ENCODE data around the gene LENG8.
A peak's percentile ranks its signal among the peaks of the same experiment; 100 is the strongest.

The LENG8 gene

DNA sequence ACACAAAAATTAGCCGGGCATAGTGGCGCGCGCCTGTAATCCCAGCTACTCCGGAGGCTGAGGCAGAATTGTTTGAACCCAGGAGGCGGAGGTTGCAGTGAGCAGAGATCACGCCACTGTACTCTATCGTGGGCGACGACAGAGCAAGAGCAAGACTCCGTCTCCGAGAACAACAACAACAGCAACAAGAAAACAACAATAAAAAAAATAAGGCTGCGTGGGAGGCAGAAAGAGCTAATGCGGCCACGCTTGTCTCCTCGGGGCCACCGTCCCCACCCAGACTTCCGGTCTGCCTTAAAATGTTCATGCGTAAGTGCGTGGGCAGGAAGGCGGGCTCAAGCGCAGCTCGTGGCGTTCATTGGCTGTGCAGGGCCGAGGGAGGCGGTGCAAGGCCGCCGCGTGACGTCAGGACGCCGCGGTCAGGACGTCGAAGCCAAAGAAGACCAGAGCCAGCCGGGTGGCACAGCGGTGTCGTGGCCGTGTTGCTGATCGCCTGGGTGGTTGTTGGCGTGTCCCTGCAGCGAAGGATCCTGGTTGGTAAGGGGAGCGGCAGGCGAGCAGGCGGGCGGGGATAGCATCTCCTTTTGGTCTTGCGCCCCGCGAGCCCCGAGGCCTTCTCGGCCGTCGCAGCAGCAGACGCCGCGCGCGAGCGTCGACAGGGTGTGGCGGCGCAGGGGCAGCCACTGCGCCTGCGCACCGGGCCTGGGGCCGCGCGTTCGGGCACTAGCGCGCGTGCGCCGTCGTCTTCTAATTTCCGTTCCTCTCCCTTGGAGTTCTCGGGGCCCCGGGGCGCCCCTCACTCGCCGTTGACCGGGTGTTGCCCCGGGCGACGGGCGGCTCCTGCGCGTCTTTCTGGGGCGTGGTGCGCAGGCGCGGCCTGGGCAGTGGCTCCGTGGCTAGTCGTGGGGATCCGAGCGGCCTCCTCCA lies at the start of gene LENG8:
TSS of gene LENG8 (plus strand) at position 426 of the 927 bp plus-strand sequence. CDS start 2,146 bp downstream, outside the sequence.
- DNase-seq (ENCODE audit: low read depth, low spot score), result peak; percentile 99

DNA sequence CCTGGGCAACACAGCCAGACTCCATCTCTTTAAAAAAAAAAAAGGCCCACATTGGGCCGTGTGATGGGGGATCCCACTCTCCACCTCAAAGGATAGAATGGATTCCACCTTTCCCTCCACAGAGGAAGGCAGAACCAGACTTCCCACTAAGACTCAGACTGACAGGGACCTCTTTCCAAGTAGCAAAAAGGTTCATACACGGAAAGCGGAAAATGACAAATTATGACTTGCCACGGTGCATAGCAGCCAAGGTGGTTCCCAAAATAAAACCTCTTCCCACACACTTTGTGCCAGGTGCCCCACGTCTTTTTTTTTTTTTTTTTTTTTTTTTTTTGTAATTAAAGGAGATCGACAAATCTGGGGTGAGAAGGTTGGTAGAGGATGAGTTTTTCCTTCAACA lies 48.1 kb upstream of the LENG8 start:
- DNase-seq (ENCODE audit: low read depth, low spot score), result no peak

DNA sequence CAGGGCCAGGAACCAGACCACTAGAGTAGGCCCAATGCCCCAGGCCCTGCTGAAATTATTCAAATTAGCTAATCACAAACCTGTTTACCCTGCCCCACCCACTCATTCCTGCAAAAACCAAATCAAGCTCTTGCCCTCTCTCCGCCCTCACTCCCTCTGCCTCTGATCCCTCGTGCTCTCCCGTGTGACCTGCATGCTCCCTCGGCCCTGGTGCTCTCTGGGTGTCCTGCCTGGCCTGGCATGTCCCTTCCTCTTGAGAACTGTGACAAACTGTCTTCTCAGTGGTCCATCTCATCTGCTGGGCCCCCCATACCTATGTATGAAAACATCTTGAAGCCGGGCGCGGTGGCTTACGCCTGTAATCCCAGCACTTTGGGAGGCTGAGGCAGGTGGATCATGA lies 45.9 kb upstream of the LENG8 start:
- no peak for DNase-seq (ENCODE audit: low read depth, low spot score)

DNA sequence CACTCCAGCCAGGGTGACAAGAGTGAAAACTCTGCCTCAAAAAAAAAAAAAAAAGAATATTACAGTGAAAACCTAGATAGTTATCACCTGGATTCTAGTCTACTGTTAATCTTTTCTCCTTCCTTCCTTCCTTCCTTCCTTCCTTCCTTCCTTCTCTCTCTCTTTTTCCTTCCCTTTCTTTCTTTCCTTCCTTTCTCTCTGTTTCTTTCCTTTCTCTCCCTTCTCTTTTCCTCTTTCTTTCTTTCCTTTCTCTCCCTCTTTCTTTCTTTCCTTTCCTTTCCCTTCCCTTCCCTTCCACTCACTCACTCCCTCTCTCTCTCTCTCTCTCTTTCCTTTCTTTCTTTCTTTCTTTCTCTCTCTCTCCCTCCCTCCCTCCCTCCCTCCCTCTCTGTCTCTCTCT lies 43.4 kb upstream of the LENG8 start:
- DNase-seq (ENCODE audit: low read depth, low spot score), result no peak

DNA sequence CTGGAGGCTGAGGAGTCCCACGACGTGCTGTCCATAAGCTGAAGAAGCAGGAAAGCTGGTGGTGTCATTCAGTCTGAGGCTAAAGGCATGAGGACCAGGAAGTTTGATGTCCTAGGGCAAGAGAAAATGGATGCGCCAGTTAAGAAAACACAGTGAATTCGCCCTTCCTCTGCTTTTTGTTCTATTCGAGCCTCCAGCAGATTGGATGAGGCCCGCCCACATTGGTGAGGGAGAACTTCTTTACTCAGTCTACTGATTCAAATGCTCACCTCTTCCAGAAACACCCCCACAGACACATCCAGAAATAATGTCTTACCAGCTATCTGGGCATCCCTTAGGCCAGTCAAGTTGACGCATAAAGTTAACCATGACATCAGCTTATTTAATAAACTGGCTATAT lies 41.2 kb upstream of the LENG8 start:
- DNase-seq (ENCODE audit: low read depth, low spot score), result no peak

DNA sequence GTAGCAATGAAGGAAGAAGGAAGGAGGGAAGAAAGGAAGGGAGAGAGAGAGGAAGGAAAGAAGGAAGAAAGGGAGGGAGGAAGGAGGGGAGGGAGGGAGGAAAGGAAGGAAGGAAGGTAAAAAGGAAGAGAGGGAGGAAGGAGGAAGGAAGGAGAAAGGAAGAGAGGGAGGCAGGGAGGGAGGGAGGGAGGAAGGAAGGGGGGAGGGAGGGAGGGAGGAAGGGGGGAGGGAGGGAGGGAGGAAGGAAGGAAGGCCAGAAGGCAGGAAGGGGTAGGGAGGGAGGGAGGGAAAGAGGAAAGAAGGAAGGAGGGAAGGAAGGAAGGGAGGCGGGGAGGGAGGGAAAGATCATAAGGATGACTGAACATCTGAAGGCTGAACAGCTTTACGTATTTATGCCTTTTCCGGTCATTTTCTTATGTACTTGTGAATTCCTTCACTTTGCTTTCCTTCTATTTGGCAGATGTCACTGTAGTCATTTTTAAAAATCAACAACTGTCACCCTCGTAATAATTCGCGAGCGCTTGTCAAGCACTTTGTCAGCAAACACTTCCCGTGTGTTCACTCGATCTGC lies 40.5 kb upstream of the LENG8 start:
- DNase-seq (ENCODE audit: low read depth, low spot score), result no peak

DNA sequence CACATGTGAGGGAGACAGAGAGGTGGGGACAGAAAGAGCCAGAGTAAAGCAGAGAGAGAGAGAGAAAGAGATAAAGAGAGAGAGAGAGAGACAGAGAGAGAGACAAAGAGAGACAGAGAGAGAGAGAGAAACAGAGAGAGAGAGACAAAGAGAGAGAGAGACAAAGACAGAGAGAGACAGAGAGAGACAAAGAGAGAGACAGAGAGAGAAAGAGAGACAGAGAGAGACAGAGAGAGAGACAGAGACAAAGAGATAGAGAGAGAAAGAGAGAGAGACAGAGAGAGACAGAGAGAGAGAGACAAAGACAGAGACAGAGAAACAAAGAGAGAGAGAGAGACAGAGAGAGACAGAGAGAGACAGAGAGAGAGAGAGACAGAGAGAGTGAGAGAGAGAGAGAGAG lies 38.0 kb upstream of the LENG8 start:
- DNase-seq (ENCODE audit: low read depth, low spot score), result no peak

DNA sequence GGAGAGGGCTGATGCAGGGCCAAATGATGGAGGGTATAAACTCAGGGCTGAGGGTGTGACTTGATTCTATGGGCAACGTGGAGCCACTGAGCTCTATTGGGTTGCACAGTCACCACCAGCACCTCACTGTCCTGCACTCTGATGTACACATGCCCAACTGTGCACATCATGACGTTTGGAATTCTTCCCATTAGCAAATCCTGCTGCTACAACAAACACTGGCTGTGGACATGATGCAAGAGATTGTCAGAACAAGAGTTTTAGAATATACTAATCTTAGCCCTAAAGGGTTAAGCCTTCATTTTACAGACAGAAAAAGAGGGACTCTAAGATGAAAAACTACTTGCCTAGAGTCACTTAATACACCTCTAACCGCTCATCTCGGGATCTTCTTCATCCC lies 36.1 kb upstream of the LENG8 start:
- no peak for DNase-seq (ENCODE audit: low read depth, low spot score)

DNA sequence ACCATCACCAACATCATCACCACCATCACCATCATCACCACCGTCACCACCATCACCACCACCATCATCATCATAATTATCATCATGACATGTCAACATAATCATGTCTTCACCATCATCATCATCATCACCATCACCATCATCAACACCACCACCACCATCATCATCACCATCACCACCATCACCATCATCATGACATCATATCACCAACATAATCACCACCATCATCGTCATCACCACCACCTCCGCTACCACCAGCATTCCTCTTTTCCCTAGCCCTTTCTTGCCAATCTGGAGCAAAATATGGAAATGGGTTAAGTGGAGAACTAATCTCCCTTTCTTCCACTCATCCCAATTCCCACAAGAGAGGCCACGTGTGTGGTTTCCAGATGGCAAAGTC lies 34.8 kb upstream of the LENG8 start:
- DNase-seq (ENCODE audit: low read depth, low spot score), result no peak

DNA sequence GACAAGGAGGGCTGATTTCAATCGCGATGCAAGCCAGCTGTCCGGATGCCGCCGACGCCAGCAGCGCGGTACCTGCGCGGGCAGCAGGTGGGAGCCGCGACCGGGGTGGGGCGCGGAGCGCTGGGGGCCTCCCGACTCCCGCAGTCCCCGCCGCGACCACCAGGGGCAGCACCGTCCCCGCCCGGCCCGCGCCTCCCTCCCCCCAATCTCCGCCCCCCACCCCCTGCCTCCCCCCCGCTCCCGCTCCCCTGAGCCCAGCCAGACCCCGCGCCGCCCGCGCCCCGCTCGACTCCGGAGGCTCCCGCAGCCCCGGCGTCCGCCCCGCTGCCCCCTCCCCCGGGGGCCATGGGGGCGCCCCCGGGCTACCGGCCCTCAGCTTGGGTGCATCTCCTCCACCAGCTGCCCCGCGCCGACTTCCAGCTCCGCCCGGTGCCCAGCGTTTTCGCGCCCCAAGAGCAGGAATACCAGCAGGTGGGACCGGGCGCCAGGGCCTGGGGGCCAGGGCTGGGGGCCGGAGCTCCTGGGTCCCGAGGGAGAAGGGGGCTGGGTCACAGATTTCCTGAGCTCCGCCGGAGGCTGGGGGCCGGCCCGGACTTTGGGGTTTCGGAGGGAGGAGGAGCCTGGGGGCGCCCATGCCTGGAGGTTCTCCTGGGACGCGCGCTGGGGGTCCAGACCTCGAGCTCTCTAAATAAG lies 33.6 kb upstream of the LENG8 start, which contains the start of gene TTYH1:
TSS of gene TTYH1 (plus strand) at position 257 of the 693 bp plus-strand sequence. CDS start at position 346, 89 bp downstream.
- DNase-seq (ENCODE audit: low read depth, low spot score), result no peak

DNA sequence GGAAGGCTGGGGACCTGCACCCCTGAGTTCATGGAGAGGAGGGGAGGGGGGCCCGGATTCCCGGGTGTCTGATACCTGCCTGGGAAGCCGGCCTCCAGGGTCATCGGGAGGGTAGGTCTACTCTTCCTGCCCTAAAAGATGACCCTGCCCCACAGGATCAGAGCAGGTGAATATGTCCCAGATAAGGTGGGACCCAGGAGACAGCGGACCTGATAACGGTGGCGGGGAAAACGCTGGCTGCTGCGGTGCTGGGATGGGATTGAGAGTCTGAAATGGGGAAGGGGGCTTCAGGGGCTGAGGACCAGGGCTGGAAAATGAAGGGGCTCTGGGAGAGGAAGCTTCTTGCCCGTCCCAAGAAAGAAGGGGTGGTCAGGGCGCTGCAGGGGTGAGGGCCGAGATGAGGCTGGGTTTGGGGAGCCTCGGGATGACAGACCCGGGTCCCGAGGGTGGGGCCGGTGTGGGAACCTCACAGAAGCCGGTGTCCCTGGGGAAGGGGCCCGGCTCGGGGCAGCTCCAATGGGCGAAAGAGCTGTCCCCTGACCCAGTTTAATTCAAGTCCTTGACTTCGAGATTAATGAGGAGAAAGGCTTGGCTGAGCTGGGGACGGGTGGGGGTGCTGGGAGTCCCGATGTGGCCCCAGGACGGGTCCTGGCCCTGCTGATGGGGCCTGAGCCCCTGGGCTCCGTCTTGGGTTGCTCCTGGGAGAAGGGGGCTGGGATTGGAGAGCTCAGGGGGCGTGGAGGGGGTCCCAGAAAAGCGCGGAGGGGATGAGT lies 32.9 kb upstream of the LENG8 start:
- no peak for DNase-seq (ENCODE audit: low read depth, low spot score)

DNA sequence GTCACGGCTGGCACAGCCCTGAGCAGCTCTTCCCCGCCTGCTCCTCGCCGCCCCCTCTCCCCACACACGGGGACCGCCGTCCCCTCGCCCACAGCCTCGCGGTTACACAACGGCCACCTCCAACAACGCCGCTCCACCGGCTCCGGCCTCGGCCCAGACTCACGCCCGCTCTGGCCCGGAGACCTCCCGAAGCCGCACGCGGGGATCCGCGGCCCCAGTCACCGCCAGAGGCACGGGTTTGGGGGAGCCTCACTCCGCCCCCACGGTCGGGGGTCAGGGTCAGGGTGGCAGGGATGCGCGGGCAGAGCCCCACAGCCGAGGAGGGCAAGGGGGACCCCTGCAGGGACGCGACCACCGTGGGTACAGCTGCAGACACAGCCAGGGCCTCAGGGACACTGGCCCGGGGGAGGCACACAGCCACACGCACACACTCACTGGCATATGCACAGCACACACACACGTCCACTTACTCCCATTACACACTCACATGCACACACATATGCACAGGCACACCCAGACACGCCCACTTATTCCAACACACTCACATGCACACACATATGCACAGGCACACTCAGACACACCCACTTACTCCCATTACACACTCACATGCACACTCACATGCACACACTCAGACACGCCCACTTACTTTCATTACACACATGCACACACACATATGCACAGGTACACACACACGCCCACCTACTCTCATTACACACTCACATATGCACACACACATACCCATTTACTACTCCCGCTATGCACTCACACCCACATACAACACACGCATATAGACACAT lies 32.1 kb upstream of the LENG8 start:
- DNase-seq (ENCODE audit: low read depth, low spot score), result no peak

DNA sequence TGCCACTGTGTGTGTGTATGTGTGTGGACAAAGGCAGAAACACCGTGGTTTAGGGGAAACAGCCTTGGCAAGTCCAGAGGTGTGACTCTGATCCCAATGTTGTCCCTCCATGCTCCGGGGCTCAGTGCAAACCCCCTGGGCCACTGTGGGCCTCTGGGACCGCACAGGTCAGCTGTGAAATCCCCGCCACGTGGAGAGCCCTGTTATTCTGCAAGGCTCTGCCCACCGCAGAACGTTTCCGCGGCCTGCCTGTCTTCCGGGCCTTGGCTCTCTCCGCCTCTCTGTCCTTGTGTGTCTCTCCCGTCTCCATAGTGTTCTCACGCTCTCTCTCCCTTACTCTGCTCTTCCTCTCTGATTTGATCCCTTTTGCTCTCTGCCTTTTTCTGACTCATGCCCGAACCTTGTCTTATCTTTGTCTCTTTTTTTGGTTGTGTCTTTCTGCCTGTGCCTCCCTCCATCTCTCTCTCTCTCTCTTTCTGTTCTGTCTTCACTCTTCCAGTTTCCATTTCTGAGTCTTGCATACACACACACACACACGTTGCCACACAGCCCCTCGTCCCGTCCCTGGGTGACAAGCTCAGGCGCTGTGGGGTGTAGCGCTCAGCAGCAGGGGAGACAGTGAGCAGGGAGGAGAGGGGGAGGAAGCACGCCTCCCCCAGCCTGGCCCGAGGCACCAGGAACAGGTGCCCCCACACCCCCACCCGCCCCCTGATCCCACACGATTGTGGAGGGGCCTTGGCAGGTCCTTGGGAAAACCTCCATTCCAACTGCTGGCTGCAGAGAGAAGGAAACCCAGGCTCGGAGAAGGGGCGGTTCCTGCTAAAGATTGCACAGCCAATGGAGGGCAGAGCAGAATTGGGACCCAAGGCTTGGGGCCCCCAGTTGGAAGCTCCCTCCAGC lies 30.7 kb upstream of the LENG8 start:
- DNase-seq (ENCODE audit: low read depth, low spot score), result peak; percentile 48

DNA sequence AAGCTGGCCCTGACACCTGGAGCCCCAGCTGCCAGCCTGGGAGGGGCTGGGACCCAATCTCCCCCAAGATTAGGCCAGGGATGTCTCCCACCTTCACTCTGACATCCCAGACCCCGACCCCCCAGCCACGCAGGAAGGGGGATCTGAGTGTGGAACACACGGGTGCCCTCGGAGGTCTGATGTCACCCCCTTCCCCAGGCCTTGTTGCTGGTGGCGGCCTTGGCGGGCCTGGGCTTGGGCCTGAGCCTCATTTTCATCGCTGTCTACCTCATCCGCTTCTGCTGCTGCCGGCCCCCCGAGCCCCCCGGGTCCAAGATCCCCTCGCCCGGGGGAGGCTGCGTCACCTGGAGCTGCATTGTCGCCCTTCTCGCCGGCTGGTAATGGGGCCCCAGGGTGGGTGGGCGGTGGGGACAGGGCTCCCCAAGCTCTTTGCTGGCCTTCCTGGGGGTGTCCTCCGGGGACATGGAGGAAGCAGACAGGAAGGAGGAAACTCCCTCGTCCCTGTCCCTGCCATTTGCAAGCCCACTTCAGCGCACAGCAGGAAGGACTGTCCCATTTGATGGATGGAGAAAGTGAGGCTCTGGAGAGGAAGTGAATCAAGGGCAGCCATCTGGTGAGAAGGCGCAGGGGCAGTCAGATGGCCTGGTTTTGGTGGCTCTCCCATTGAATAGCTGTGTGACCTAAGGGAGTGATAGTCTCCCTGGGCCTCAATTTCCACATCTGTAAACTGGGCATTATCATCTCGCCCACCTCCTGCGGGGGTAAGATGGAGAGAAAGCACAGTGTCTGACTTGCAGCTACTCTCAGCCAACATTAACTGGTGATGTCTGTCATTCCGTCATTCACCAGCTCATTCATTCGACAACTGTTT lies 29.8 kb upstream of the LENG8 start:
- no peak for DNase-seq (ENCODE audit: low read depth, low spot score)

DNA sequence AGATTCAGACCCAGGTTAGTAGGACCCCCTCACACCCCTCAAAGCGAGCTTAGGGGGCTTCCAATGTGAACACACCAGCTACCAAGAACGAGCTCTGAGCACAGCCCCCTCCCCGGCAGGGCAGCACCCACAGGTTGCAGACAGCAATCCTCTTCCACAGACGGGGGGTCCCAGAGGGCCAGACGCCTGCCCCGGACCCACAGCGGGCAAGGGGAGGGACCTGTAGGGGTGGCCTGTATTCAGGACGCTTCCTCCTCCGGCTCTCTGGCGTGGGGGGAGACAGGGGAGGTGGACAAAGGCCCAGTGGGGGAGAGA lies 29.0 kb upstream of the LENG8 start:
- no peak for DNase-seq (ENCODE audit: low read depth, low spot score)

DNA sequence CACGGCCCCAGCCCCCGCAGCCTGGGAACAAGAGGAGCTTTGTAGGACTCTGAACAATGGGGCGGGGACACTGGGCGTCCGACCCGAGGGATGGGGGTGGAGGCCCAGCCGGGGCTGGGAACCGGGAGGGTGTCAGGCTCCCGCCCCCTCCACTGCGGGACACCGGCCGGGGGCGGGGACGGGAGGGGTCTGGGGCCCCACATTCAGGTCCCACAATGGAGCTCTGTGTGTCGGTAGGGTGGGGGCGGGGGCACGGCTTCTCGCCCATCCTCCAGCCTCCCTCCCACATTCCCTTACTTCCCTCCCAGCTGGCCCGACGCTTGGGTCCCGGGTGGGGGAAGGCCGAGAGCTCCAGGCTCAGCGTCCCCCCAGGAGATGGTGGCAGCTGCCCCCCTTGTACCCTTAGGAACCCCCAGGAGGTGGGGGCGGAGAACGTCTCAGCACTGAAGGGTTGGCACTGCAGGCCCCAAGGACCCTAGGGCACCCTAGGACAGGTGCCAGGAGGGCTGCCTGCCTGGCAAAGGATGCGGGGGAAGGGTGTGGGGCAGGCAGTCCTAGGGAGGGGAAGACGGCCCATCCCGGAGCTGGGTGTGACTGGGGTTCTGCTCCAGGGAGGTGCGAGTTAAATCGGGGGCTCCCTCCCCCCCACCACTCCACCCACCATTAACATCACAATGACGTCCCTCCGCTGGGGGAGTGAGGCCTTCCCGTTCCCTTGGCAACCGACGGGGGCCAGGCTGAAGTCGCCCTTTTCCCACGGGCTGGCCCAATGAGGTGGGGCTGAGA lies 28.4 kb upstream of the LENG8 start:
- peak; percentile 39 for DNase-seq (ENCODE audit: low read depth, low spot score)

DNA sequence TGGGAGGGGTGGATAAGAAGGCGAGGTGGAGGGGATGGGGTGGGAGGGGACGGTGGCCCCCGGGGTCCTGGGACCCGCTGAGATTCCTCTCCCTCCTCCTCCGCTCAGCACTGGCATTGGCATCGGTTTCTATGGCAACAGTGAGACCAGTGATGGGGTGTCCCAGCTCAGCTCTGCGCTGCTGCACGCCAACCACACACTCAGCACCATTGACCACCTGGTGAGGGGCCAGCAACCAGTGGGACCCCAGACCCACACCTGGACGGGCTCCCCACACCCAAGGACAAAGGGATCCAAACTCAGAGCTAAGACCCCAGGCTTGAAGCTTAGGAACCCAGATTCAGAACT lies 27.9 kb upstream of the LENG8 start:
- no peak for DNase-seq (ENCODE audit: low read depth, low spot score)

DNA sequence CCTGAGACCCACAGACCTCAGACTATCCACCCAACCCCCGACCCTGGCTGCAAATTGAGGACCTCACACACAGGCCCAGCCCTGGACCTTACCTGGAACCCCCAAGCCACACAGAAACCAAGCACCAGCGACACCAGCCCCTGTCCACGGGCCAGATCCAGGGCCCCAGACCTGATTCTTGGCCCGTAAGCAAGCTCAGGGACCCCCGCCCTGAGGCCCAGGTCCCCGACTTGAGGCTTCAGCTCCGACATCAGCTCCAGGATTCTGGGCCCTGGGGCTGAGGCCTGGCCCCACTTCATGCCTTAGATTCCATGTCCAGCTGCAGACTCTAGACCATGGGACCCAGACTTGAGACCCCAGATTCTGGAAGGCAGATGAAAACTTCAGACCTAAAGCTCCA lies 27.5 kb upstream of the LENG8 start:
- DNase-seq (ENCODE audit: low read depth, low spot score), result no peak

Measured in astrocyte of the hippocampus (primary cell).